ENCODE measurements around the gene NEAT1.
A peak's percentile ranks its signal among the peaks of the same experiment; 100 is the strongest.

NEAT1 gene

DNA sequence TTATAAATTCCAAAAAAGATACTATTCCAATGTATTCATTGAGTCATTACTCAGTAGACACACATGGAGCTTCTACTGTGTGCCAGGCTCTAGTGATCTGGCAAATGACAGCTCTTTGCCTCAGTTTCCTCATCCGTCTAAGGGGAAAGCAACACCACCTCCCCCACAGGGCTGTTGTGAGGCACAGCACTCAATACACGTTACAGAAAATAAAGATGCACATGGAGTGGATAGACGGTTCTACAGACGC is 69.7 kb downstream of the NEAT1 start:
- TF ChIP-seq, protein P1, sequence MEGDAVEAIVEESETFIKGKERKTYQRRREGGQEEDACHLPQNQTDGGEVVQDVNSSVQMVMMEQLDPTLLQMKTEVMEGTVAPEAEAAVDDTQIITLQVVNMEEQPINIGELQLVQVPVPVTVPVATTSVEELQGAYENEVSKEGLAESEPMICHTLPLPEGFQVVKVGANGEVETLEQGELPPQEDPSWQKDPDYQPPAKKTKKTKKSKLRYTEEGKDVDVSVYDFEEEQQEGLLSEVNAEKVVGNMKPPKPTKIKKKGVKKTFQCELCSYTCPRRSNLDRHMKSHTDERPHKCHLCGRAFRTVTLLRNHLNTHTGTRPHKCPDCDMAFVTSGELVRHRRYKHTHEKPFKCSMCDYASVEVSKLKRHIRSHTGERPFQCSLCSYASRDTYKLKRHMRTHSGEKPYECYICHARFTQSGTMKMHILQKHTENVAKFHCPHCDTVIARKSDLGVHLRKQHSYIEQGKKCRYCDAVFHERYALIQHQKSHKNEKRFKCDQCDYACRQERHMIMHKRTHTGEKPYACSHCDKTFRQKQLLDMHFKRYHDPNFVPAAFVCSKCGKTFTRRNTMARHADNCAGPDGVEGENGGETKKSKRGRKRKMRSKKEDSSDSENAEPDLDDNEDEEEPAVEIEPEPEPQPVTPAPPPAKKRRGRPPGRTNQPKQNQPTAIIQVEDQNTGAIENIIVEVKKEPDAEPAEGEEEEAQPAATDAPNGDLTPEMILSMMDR (IDR thresholded peaks at IDR 0.05; ENCODE audit: control extremely low read depth, extremely low read depth, low read depth, missing control alignments): no peak
- DNase-seq (ENCODE audit: extremely low spot score): no peak
- ChIA-PET POLR2A (interaction anchor here (2.1 to 25.7 kb wide), 4 partner anchors 10 to 71 kb away, joined by 9 to 620 read pairs (median 132); partner anchors contain the start of genes MALAT1 and NEAT1), CTCF (interaction anchor here (1.2 to 7.1 kb wide), 9 partner anchors 14 to 162 kb away, joined by 3 to 117 read pairs (median 4); no protein-coding TSS in a partner anchor)

GRCh38 chr11:65492637-65493366 is 70.2 kb downstream of the NEAT1 start:
- DNase-seq (ENCODE audit: extremely low spot score): peak; percentile 52

GRCh38 chr11:65493367-65494176 is 71.0 kb downstream of the NEAT1 start:
- ChIA-PET POLR2A (interaction anchor here (0.7 to 25.7 kb wide), 9 partner anchors 9 to 73 kb away, joined by 3 to 620 read pairs (median 9); partner anchors contain the start of genes MALAT1 and NEAT1), CTCF (interaction anchor here (1.0 to 7.1 kb wide), 7 partner anchors 15 to 126 kb away, joined by 3 to 117 read pairs (median 4); no protein-coding TSS in a partner anchor)
- no peak for DNase-seq (ENCODE audit: extremely low spot score)
- TF ChIP-seq, protein P1 (IDR thresholded peaks at IDR 0.05; ENCODE audit: control extremely low read depth, extremely low read depth, low read depth, missing control alignments): no peak

More at GRCh38 chr11:65492637-65493366, 70.2 kb downstream of the NEAT1 start:
- ChIA-PET CTCF (interaction anchor here (1.5 to 7.1 kb wide), 7 partner anchors 13 to 125 kb away, joined by 3 to 117 read pairs (median 12); no protein-coding TSS in a partner anchor), POLR2A (interaction anchor here (0.7 to 25.7 kb wide), 9 partner anchors 9 to 72 kb away, joined by 3 to 620 read pairs (median 9); partner anchors contain the start of genes MALAT1 and NEAT1)
- TF ChIP-seq, protein P1 (IDR thresholded peaks at IDR 0.05; ENCODE audit: control extremely low read depth, extremely low read depth, low read depth, missing control alignments): no peak

Data from GM10248 (cell line).